Spleen (tissue), 7 donors: ENCODE data around the gene STK36.

Experiments used
- POLR2A ChIP-seq, 3 donors: fragments of 450-650 bp; IDR thresholded peaks; one replicate each; pipeline ENCODE4 v1.5.1; 2017; ENCODE audit warnings: antibody characterized with exemption in 3 of 3, mild to moderate bottlenecking in 1 of 3
- POLR2AphosphoS5 ChIP-seq, 3 donors: sonication (generic); formaldehyde crosslinking; IDR thresholded peaks; one replicate each; pipeline ENCODE4 v1.5.1; 2017; ENCODE audit warnings: antibody characterized with exemption in 3 of 3
- TF ChIP-seq, protein P1 (sequence below), 11 experiments: fragments of 200-600 bp in 7 of 11; fragments of 450-650 bp in 4 of 11; sonication (generic) in 4 of 11; IDR thresholded peaks in 8 of 11; conservative IDR thresholded peaks in 3 of 11; 1 replicate in 7 of 11; 2 replicates in 4 of 11; pipeline versions ENCODE4 v1.4.0 to v1.8.0; 2016 to 2021; ENCODE audit warnings: antibody characterized with exemption in 11 of 11, inconsistent platforms in 4 of 11, mild to moderate bottlenecking in 1 of 11
- donor health status: DM: no; HTN: no; CAD: no; lungs with moderate emphysema.
- donor health status: DM: no; HTN: no; CAD: no.
- donor health status: DM: no; HTN: no; CAD: no.

DNA sequence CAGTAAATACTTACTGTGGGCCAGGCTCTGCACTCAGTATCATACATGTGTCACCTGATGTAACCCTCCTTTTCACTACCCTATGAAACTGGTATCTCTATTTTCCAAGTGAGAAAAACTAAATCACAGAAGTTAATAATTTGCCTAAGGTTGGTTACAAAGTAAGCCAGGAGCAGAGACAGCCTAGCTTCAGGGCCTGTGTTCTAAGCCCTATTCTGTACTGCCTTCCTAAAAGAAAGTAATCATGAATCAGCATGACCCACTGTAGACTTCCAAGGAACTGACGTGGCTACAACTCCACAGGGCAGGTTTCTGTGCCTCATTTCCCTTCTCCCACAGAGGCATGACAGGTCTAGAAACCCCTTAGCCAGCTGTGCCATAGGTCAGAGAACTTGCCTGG, 26.8 kb upstream of the STK36 start:
- TF ChIP-seq, protein P1, sequence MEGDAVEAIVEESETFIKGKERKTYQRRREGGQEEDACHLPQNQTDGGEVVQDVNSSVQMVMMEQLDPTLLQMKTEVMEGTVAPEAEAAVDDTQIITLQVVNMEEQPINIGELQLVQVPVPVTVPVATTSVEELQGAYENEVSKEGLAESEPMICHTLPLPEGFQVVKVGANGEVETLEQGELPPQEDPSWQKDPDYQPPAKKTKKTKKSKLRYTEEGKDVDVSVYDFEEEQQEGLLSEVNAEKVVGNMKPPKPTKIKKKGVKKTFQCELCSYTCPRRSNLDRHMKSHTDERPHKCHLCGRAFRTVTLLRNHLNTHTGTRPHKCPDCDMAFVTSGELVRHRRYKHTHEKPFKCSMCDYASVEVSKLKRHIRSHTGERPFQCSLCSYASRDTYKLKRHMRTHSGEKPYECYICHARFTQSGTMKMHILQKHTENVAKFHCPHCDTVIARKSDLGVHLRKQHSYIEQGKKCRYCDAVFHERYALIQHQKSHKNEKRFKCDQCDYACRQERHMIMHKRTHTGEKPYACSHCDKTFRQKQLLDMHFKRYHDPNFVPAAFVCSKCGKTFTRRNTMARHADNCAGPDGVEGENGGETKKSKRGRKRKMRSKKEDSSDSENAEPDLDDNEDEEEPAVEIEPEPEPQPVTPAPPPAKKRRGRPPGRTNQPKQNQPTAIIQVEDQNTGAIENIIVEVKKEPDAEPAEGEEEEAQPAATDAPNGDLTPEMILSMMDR (IDR thresholded peaks at IDR 0.05 in 8 of 11, conservative IDR thresholded peaks at IDR 0.05 in 3 of 11): no peak
- TF ChIP-seq POLR2A (IDR thresholded peaks at IDR 0.05): no peak
- TF ChIP-seq POLR2AphosphoS5 (IDR thresholded peaks at IDR 0.05): no peak
